IPS-15b (cell line): ENCODE data around the gene RAD51B.

Experiments used
- H3K27me3 ChIP-seq: one replicate; pipeline ENCODE4 v1.6.1; 2013; ENCODE audit warnings: low read length; ENCODE audit not compliant: control insufficient read depth, insufficient read depth
- H3K36me3 ChIP-seq: one replicate; pipeline ENCODE4 v1.6.1; 2013; ENCODE audit warnings: low read length; ENCODE audit not compliant: control insufficient read depth, insufficient read depth
- H3K4me1 ChIP-seq: one replicate; pipeline ENCODE4 v1.6.1; 2013; ENCODE audit warnings: mild to moderate bottlenecking, low read length; ENCODE audit not compliant: control insufficient read depth, insufficient read depth
- H3K4me3 ChIP-seq: one replicate; pipeline ENCODE4 v1.5.1; 2013; ENCODE audit warnings: low read depth, low read length
- H3K9ac ChIP-seq: one replicate; pipeline ENCODE4 v1.6.1; 2013; ENCODE audit warnings: low read depth, mild to moderate bottlenecking, low read length
- H3K9me3 ChIP-seq: one replicate; pipeline ENCODE4 v1.6.1; 2013; ENCODE audit warnings: mild to moderate bottlenecking, low read length; ENCODE audit not compliant: control insufficient read depth, insufficient read depth

RAD51B gene

GRCh38 chr14:67879026-67879425, 59.4 kb downstream of the RAD51B start:
- no peak overlapping the region for H3K9ac ChIP-seq
- peaks cover 5% of the 10 kb centered on the region for H3K4me1 ChIP-seq
- no peaks in the 10 kb centered on the region for H3K27me3 ChIP-seq
- H3K4me3 ChIP-seq = no peak overlapping the region
- H3K9me3 ChIP-seq = no peaks in the 10 kb centered on the region
- H3K36me3 ChIP-seq = no peaks in the 10 kb centered on the region

DNA sequence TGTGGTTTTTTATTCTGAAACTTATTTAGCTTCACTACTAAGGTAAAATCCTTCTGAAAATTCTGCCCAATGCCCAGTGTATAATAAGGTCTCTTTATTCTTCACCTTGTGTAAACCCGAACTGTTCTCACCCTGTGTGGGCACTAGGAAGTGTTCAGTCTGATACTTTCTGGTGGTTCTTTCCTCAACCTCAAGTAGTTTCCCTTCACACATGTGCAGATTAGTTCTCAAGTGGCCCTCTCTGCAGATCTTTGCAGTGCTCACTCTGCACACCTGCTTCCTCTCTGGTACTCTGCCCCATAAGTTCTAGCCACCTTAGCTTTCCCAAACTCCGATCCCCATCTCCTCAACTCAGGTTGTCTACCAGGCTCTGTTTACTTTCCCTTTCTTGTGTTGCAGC, 61.6 kb downstream of the RAD51B start:
- Histone ChIP-seq H3K27me3 (no peaks in the 10 kb centered on the region), H3K4me1 (peaks cover 5% of the 10 kb centered on the region), H3K9ac (no peak overlapping the region), H3K9me3 (no peaks in the 10 kb centered on the region), H3K4me3 (no peak overlapping the region), H3K36me3 (no peaks in the 10 kb centered on the region)

DNA sequence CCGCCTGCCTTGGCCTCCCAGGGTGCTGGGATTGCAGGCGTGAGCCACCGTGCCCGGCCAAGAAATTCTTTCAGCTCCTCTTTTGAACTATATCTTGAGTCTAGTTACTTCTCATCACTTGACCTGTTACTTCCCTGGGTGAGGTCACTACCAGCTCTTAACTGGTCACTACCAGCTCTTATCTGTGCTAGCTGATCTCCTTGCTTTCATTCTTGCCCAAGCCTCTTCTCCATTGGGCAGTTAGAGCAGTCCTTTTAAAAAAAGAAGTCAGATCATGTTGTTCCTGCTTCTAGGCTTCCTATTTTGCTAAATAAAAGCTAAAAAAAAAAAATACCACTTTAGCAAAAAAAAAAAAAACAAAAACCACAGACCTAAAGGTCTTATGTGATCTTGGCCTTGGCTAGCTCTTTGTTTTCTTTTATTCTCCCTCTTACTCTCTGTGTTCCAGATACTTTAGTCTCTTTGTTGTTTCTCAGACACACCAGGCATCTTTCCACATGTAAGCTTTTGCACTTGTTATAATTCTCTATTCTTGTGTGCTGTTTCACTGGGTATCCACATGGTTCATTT, 63.5 kb downstream of the RAD51B start:
- Histone ChIP-seq H3K9me3 (no peaks in the 10 kb centered on the region), H3K4me1 (peaks cover 3% of the 10 kb centered on the region), H3K36me3 (no peaks in the 10 kb centered on the region)

DNA sequence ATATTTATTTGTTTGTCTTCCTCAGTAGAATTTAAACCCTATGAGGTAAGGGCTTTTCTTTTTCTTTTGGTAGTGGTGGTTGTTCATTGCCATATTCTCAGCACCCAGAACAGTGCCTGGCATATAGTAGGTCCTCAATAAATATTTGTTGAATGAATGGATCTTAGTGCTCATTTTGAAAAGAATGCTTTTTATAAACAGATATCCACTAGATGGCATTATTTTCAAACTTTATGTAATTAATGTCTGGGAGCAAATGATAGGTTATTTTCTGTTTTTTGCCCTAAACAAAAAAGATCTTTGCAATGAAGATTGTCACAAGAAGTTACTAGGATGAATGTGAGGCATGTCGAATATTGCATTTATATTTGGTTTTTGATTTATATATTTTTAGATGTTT, 64.1 kb downstream of the RAD51B start:
- peaks cover 3% of the 10 kb centered on the region for H3K4me1 ChIP-seq
- no peak overlapping the region for H3K9ac ChIP-seq
- no peak overlapping the region for H3K4me3 ChIP-seq
- no peaks in the 10 kb centered on the region for H3K27me3 ChIP-seq
- no peaks in the 10 kb centered on the region for H3K9me3 ChIP-seq
- H3K36me3 ChIP-seq = no peaks in the 10 kb centered on the region

More for the DNA sequence above, 63.5 kb downstream of the RAD51B start:
- no peaks in the 10 kb centered on the region for H3K27me3 ChIP-seq
- H3K9ac ChIP-seq = no peak overlapping the region
- H3K4me3 ChIP-seq = no peak overlapping the region

- no peaks in the 10 kb centered on the region for H3K9me3 ChIP-seq
- no peaks in the 10 kb centered on the region for H3K36me3 ChIP-seq
- H3K27me3 ChIP-seq = no peaks in the 10 kb centered on the region
- peaks cover 2% of the 10 kb centered on the region for H3K4me1 ChIP-seq
- no peak overlapping the region for H3K9ac ChIP-seq
- no peak overlapping the region for H3K4me3 ChIP-seq
Measured at GRCh38 chr14:67886191-67886590, 66.6 kb downstream of the RAD51B start.

DNA sequence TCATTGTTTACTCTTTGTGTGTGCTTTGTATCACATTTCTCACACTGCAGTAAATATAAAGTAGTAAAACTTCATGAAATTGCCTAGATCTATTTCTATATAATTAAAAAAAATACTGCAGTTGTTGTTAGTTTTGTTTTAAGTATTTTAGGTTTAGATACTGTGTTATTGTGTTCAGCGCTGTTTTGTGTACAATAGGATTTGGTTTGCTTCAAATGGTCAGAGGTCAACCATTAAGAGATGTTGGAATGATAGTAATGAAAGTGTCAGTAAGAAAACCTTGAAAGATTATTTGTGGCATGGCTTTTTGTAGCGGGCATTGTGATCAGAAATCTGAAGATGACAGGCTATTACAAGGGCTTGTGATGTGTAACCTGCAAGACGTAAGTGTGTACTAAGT, 67.9 kb downstream of the RAD51B start:
- no peak overlapping the region for H3K4me3 ChIP-seq
- H3K36me3 ChIP-seq = no peaks in the 10 kb centered on the region
- no peaks in the 10 kb centered on the region for H3K27me3 ChIP-seq
- H3K9me3 ChIP-seq = no peaks in the 10 kb centered on the region
- no peaks in the 10 kb centered on the region for H3K4me1 ChIP-seq
- H3K9ac ChIP-seq = no peak overlapping the region

- Histone ChIP-seq H3K4me3 (no peak overlapping the region), H3K36me3 (no peaks in the 10 kb centered on the region), H3K27me3 (no peaks in the 10 kb centered on the region), H3K9me3 (no peaks in the 10 kb centered on the region), H3K4me1 (no peaks in the 10 kb centered on the region), H3K9ac (no peak overlapping the region)
Measured at GRCh38 chr14:67889455-67889854, 69.9 kb downstream of the RAD51B start.

GRCh38 chr14:67892466-67893100, 73.0 kb downstream of the RAD51B start:
- no peaks in the 10 kb centered on the region for H3K27me3 ChIP-seq
- H3K36me3 ChIP-seq = no peaks in the 10 kb centered on the region
- H3K4me3 ChIP-seq = no peak overlapping the region
- H3K9ac ChIP-seq = no peak overlapping the region
- no peaks in the 10 kb centered on the region for H3K4me1 ChIP-seq
- H3K9me3 ChIP-seq = no peaks in the 10 kb centered on the region

GRCh38 chr14:67900231-67900630, 80.7 kb downstream of the RAD51B start:
- Histone ChIP-seq H3K27me3 (no peaks in the 10 kb centered on the region), H3K9ac (no peak overlapping the region), H3K9me3 (no peaks in the 10 kb centered on the region), H3K4me3 (no peak overlapping the region), H3K36me3 (no peaks in the 10 kb centered on the region), H3K4me1 (no peaks in the 10 kb centered on the region)

GRCh38 chr14:67908052-67908754, 88.6 kb downstream of the RAD51B start:
- Histone ChIP-seq H3K27me3 (no peaks in the 10 kb centered on the region), H3K4me3 (no peak overlapping the region), H3K9ac (no peak overlapping the region), H3K9me3 (no peaks in the 10 kb centered on the region), H3K4me1 (peaks cover 3% of the 10 kb centered on the region), H3K36me3 (no peaks in the 10 kb centered on the region)

GRCh38 chr14:67911562-67911961, 92.0 kb downstream of the RAD51B start:
- Histone ChIP-seq H3K9ac (no peak overlapping the region), H3K4me1 (peaks cover 3% of the 10 kb centered on the region), H3K36me3 (no peaks in the 10 kb centered on the region), H3K4me3 (no peak overlapping the region), H3K9me3 (no peaks in the 10 kb centered on the region), H3K27me3 (no peaks in the 10 kb centered on the region)

DNA sequence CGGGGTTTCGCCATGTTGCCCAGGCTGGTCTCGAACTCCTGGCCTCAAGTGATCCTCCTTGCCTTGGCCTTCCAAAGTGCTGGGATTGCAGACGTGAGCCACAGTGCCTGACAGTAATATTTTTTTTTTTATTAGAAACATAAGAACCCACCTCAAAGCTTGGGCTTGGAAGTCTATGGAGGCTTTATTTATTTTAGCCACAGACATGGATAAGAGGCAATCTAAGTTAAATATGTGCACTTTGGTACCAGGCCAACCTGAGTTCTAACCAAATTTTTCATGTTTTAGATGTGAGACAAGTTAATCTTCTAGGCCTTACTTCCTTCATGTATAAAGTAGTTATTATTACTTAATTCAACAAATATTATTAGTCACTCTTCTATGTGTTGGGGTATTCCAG, 96.9 kb downstream of the RAD51B start:
- no peaks in the 10 kb centered on the region for H3K36me3 ChIP-seq
- H3K4me3 ChIP-seq = no peak overlapping the region
- H3K9ac ChIP-seq = no peak overlapping the region
- no peaks in the 10 kb centered on the region for H3K9me3 ChIP-seq
- H3K4me1 ChIP-seq = no peaks in the 10 kb centered on the region
- H3K27me3 ChIP-seq = no peaks in the 10 kb centered on the region
